ENCODE measurements around the gene DDX11. TPM values are rescaled to one million over a fixed set of nuclear protein-coding genes. Genes with fewer than 3 reads are reported as not detected.

DDX11 gene
- total RNA-seq, 1 experiment from 2014 or later = 48.7 TPM

- DNase-seq (ENCODE audit: unreplicated experiment) = no peak
- Mint-ChIP-seq H3K9me3 (ENCODE audit: unreplicated experiment) (peaks cover 8% of the 10 kb centered on the region), H3K4me3 (ENCODE audit: unreplicated experiment) (no peak overlapping the region), H3K4me1 (ENCODE audit: insufficient read depth, unreplicated experiment) (peaks cover 10% of the 10 kb centered on the region), H3K36me3 (ENCODE audit: insufficient read depth, unreplicated experiment) (peaks cover 5% of the 10 kb centered on the region), H3K27ac (ENCODE audit: low read depth, unreplicated experiment) (no peak overlapping the region), H3K27me3 (ENCODE audit: insufficient read depth, unreplicated experiment) (no peaks in the 10 kb centered on the region)
- intact Hi-C loops (cut with micrococcal nuclease) = no loop called here
- ChIA-PET CTCF (interaction anchor here (0.7 kb wide), 1 partner anchor 183 kb away, joined by 3 read pairs; no protein-coding TSS in a partner anchor), POLR2A (no interaction called here)
- no TSS peak for BruUV-seq (replicated peaks)
- TF ChIP-seq CTCF (IDR thresholded peaks at IDR 0.05; ENCODE audit: unreplicated experiment) = no peak
Observed at GRCh38 chr12:31029916-31030562, 43.6 kb upstream of the DDX11 start.

- intact Hi-C loops (cut with micrococcal nuclease) = no loop called here
- TF ChIP-seq CTCF (IDR thresholded peaks at IDR 0.05; ENCODE audit: unreplicated experiment) = no peak
- CTCF ChIA-PET = no interaction called here
- Mint-ChIP-seq H3K36me3 (ENCODE audit: insufficient read depth, unreplicated experiment) (no peaks in the 10 kb centered on the region), H3K4me3 (ENCODE audit: unreplicated experiment) (no peak overlapping the region), H3K27ac (ENCODE audit: low read depth, unreplicated experiment) (no peak overlapping the region), H3K27me3 (ENCODE audit: insufficient read depth, unreplicated experiment) (no peaks in the 10 kb centered on the region), H3K9me3 (ENCODE audit: unreplicated experiment) (peaks cover 6% of the 10 kb centered on the region), H3K4me1 (ENCODE audit: insufficient read depth, unreplicated experiment) (peaks cover 10% of the 10 kb centered on the region)
- no peak for DNase-seq (ENCODE audit: unreplicated experiment)
- POLR2A ChIA-PET = no interaction called here
- no TSS peak for BruUV-seq (replicated peaks)
Observed at GRCh38 chr12:31031951-31032335, 41.7 kb upstream of the DDX11 start.

- Mint-ChIP-seq H3K27ac (ENCODE audit: low read depth, unreplicated experiment) (no peak overlapping the region), H3K36me3 (ENCODE audit: insufficient read depth, unreplicated experiment) (no peaks in the 10 kb centered on the region), H3K4me1 (ENCODE audit: insufficient read depth, unreplicated experiment) (peaks cover 10% of the 10 kb centered on the region), H3K27me3 (ENCODE audit: insufficient read depth, unreplicated experiment) (peaks cover 5% of the 10 kb centered on the region), H3K4me3 (ENCODE audit: unreplicated experiment) (no peak overlapping the region), H3K9me3 (ENCODE audit: unreplicated experiment) (no peaks in the 10 kb centered on the region)
- no peak for DNase-seq (ENCODE audit: unreplicated experiment)
- POLR2A ChIA-PET = no interaction called here
- intact Hi-C loops (cut with micrococcal nuclease) = no loop called here
- CTCF ChIA-PET = no interaction called here
- no TSS peak for BruUV-seq (replicated peaks)
- no peak for TF ChIP-seq CTCF (IDR thresholded peaks at IDR 0.05; ENCODE audit: unreplicated experiment)
Observed at GRCh38 chr12:31033146-31033545, 40.5 kb upstream of the DDX11 start.

GRCh38 chr12:31033681-31034080, 40.0 kb upstream of the DDX11 start:
- DNase-seq (ENCODE audit: unreplicated experiment) = no peak
- Mint-ChIP-seq H3K4me1 (ENCODE audit: insufficient read depth, unreplicated experiment) (peaks cover 10% of the 10 kb centered on the region), H3K27me3 (ENCODE audit: insufficient read depth, unreplicated experiment) (peaks cover 11% of the 10 kb centered on the region), H3K9me3 (ENCODE audit: unreplicated experiment) (no peaks in the 10 kb centered on the region), H3K27ac (ENCODE audit: low read depth, unreplicated experiment) (no peak overlapping the region), H3K4me3 (ENCODE audit: unreplicated experiment) (no peak overlapping the region), H3K36me3 (ENCODE audit: insufficient read depth, unreplicated experiment) (no peaks in the 10 kb centered on the region)
- intact Hi-C loops (cut with micrococcal nuclease) = no loop called here
- ChIA-PET CTCF (interaction anchor here (0.6 kb wide), 1 partner anchor 54 kb away, joined by 3 read pairs; no protein-coding TSS in a partner anchor), POLR2A (no interaction called here)
- BruUV-seq (replicated peaks) = no TSS peak
- no peak for TF ChIP-seq CTCF (IDR thresholded peaks at IDR 0.05; ENCODE audit: unreplicated experiment)
